B cell (primary cell): Measurements from ENCODE around the gene SUB1. TPM values are rescaled to one million over a fixed set of nuclear protein-coding genes. Genes with fewer than 3 reads are reported as not detected.

ENCODE experiments used
- ATAC-seq: fragments of 200-7000 bp; cut with Tn5 transposase; one replicate; pipeline ENCODE4 v1.10.0; 2021; ENCODE audit warnings: low read depth, mild to moderate bottlenecking, moderate number of reproducible peaks, moderate library complexity
- CTCF ChIA-PET: fragments of 350-600 bp; sonication (Branson Sonifier 250); formaldehyde crosslinking; loops from one replicate; lab custom pipeline; 2021; ENCODE audit warnings: antibody characterized with exemption, inconsistent platforms; lab: Charles Lee
- POLR2A ChIA-PET: fragments of 350-600 bp; sonication (Branson Sonifier 250); formaldehyde crosslinking; loops from one replicate; lab custom pipeline; 2021; ENCODE audit warnings: antibody characterized with exemption; lab: Charles Lee
- DNase-seq: peaks from one replicate; pipeline ENCODE4 v3.0.0; 2013
- H2AFZ ChIP-seq: 2 replicates; pipeline ENCODE4 v1.6.1; 2012; ENCODE audit warnings: mild to moderate bottlenecking, low read depth, low read length; ENCODE audit not compliant: insufficient read depth, poor library complexity, severe bottlenecking
- H3K27ac ChIP-seq, 2 donors: 1 replicate in 1 of 2; 2 replicates in 1 of 2; pipeline ENCODE4 v1.5.1; 2012 to 2013; ENCODE audit warnings: low read length in 2 of 2, mild to moderate bottlenecking in 2 of 2, moderate library complexity in 1 of 2
- H3K27me3 ChIP-seq, 4 experiments: fragments of 200-600 bp in 1 of 4; sonication (generic) in 1 of 4; replicated peaks in 1 of 4; 1 replicate in 2 of 4; 2 replicates in 2 of 4; pipeline versions ENCODE4 v1.6.1 to v1.7.0; 2013 to 2016; ENCODE audit warnings: low read length in 3 of 4, mild to moderate bottlenecking in 2 of 4, mixed read lengths in 1 of 4, moderate library complexity in 1 of 4; ENCODE audit not compliant: insufficient read depth in 4 of 4, control insufficient read depth in 3 of 4; ENCODE audit errors: control extremely low read depth in 1 of 4
- H3K36me3 ChIP-seq, 2 experiments: replicated peaks in 1 of 2; 1 replicate in 1 of 2; 2 replicates in 1 of 2; pipeline versions ENCODE4 v1.6.1 to v1.7.1; 2013; ENCODE audit warnings: low read length in 1 of 2; ENCODE audit not compliant: insufficient read depth in 2 of 2, control insufficient read depth in 1 of 2; ENCODE audit errors: control extremely low read depth in 1 of 2, extremely low read depth in 1 of 2
- H3K4me1 ChIP-seq, 2 donors: fragments of 200-600 bp in 1 of 2; sonication (generic) in 1 of 2; 1 replicate in 1 of 2; 2 replicates in 1 of 2; pipeline versions ENCODE4 v1.5.1 to v1.6.1; 2013 to 2017; ENCODE audit warnings: low read length in 2 of 2; ENCODE audit not compliant: control insufficient read depth in 2 of 2, insufficient read depth in 2 of 2
- H3K4me2 ChIP-seq: replicated peaks from 2 replicates; pipeline ENCODE3; 2012; ENCODE audit warnings: mild to moderate bottlenecking, low read depth, low read length; ENCODE audit not compliant: poor library complexity, severe bottlenecking
- H3K4me3 ChIP-seq, 5 experiments: fragments of 200-600 bp in 1 of 5; sonication (generic) in 1 of 5; 1 replicate in 3 of 5; 2 replicates in 2 of 5; pipeline versions ENCODE4 v1.5.1 to v1.7.0; 2011 to 2016; ENCODE audit warnings: low read length in 4 of 5, mild to moderate bottlenecking in 4 of 5, low read depth in 2 of 5, control low read depth in 1 of 5, moderate library complexity in 1 of 5; ENCODE audit not compliant: insufficient read depth in 1 of 5; ENCODE audit errors: control extremely low read depth in 1 of 5, extremely low read depth in 1 of 5
- H3K79me2 ChIP-seq: fragments of 200-600 bp; sonication (generic); one replicate; pipeline ENCODE4 v1.6.0; 2016; ENCODE audit warnings: low read length; ENCODE audit not compliant: control insufficient read depth, insufficient read depth
- H3K9ac ChIP-seq: fragments of 200-600 bp; sonication (generic); 2 replicates; pipeline ENCODE4 v1.6.1; 2017; ENCODE audit warnings: mild to moderate bottlenecking, low read length, moderate library complexity
- H3K9me3 ChIP-seq, 3 donors: one replicate each; pipeline versions ENCODE4 v1.6.1 to v1.7.1; 2013; ENCODE audit warnings: low read length in 2 of 3; ENCODE audit not compliant: control insufficient read depth in 2 of 3, insufficient read depth in 1 of 3; ENCODE audit errors: control extremely low read depth in 1 of 3
- H4K20me1 ChIP-seq: 2 replicates; pipeline ENCODE4 v1.6.0; 2012; ENCODE audit warnings: mild to moderate bottlenecking, low read length; ENCODE audit not compliant: insufficient read depth, control insufficient read depth, poor library complexity, severe bottlenecking
- H3K27ac Mint-ChIP-seq: one replicate; pipeline ENCODE4 v1.8.0; 2021; ENCODE audit warnings: mixed read lengths
- H3K27me3 Mint-ChIP-seq: one replicate; pipeline ENCODE4 v1.8.0; 2021; ENCODE audit warnings: mixed read lengths
- H3K4me1 Mint-ChIP-seq: one replicate; pipeline ENCODE4 v1.8.0; 2021; ENCODE audit warnings: mixed read lengths
- H3K4me3 Mint-ChIP-seq: one replicate; pipeline ENCODE4 v1.8.0; 2021; ENCODE audit warnings: mixed read lengths
- H3K9me3 Mint-ChIP-seq: one replicate; pipeline ENCODE4 v1.8.0; 2022; ENCODE audit warnings: mixed read lengths; ENCODE audit not compliant: insufficient read depth
- EZH2 ChIP-seq: IDR thresholded peaks from 2 replicates; pipeline ENCODE4 v1.6.1; 2012; ENCODE audit warnings: borderline replicate concordance, low read depth, mild to moderate bottlenecking, moderate library complexity, low read length; ENCODE audit not compliant: insufficient read depth, poor library complexity, severe bottlenecking
- WGBS: methylation state at CpG from one replicate; pipeline ENCODE4 v1.1.5; 2013; ENCODE audit warnings: missing lambda C conversion rate; ENCODE audit not compliant: insufficient coverage; 5-methylcytosine and 5-hydroxymethylcytosine counted together
- intact Hi-C: fragments of 100-400 bp; cut with micrococcal nuclease; formaldehyde crosslinking; loops from one replicate; pipeline ENCODE4 v1.10.0; 2022
- polyA plus RNA-seq: library from polyadenylated mRNA; depleted of rRNA; stranded (reverse); fragments of >200 nt; gene quantifications from 2 replicates; pipeline ENCODE4 v1.2.3, GENCODE V29; 2012
- total RNA-seq, 2 donors: library from RNA; stranded (reverse); fragments of 120-200 nt in 1 of 2; gene quantifications; 1 replicate in 1 of 2; 2 replicates in 1 of 2; pipeline versions ENCODE4 v1.2.3 to v1.2.4, GENCODE V29; 2013 to 2022
- TF ChIP-seq, protein P1 (sequence below): fragments of 200-600 bp; IDR thresholded peaks from one replicate; pipeline ENCODE4 v1.8.0; 2022; ENCODE audit warnings: antibody characterized with exemption, mild to moderate bottlenecking

SUB1 gene
- total and polyA plus RNA-seq, 2 donors (not counting 1 experiment from before 2014, with no cell fraction given), result 55.4 to 117 TPM

DNA sequence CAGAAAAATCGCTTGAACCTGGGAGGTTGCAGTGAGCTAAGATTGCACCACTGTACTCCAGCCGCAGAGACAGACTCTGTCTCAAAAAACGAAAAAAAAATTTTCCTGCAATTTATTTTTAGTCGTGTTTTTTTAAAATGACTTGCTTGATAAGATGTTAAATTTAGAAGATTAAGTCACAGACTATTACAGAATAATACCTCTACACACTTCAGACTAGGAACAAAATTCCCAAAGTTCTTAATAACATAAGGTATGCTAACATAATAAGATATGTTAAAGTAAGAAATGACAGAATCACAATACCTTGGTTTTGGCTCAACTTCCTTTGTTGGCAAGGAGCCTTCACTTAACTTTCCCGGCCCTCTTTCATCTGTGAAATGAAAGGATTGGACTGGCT, 66.3 kb downstream of the SUB1 start:
- no peak overlapping the region for H3K4me2 ChIP-seq
- H3K9me3 ChIP-seq, result peaks cover 0 to 17% (median 8%) of the 10 kb centered on the region in 3 donors
- no peak for DNase-seq
- CTCF ChIA-PET, result no interaction called here
- no peaks in the 10 kb centered on the region for H3K36me3 ChIP-seq
- no peaks in the 10 kb centered on the region for H3K79me2 ChIP-seq
- 100% methylated on average over 1 of the region's 5 CpGs for WGBS
- no peak overlapping the region for H2AFZ ChIP-seq
- POLR2A ChIA-PET, result no interaction called here
- no peak overlapping the region for H3K27ac ChIP-seq
- no peaks in the 10 kb centered on the region for H4K20me1 ChIP-seq
- no peak for ATAC-seq
- H3K4me3 ChIP-seq, result no peak overlapping the region
- peaks cover 7% of the 10 kb centered on the region for H3K9me3 Mint-ChIP-seq
- H3K4me1 ChIP-seq, result no peaks in the 10 kb centered on the region
- no peak overlapping the region for H3K27ac Mint-ChIP-seq
- peaks cover 0 to 8% (median 0%) of the 10 kb centered on the region in 4 experiments for H3K27me3 ChIP-seq
- no peak overlapping the region for H3K9ac ChIP-seq
- TF ChIP-seq, protein P1, sequence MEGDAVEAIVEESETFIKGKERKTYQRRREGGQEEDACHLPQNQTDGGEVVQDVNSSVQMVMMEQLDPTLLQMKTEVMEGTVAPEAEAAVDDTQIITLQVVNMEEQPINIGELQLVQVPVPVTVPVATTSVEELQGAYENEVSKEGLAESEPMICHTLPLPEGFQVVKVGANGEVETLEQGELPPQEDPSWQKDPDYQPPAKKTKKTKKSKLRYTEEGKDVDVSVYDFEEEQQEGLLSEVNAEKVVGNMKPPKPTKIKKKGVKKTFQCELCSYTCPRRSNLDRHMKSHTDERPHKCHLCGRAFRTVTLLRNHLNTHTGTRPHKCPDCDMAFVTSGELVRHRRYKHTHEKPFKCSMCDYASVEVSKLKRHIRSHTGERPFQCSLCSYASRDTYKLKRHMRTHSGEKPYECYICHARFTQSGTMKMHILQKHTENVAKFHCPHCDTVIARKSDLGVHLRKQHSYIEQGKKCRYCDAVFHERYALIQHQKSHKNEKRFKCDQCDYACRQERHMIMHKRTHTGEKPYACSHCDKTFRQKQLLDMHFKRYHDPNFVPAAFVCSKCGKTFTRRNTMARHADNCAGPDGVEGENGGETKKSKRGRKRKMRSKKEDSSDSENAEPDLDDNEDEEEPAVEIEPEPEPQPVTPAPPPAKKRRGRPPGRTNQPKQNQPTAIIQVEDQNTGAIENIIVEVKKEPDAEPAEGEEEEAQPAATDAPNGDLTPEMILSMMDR, result no peak
- no peak for TF ChIP-seq EZH2
- no peak overlapping the region for H3K4me3 Mint-ChIP-seq
- H3K4me1 Mint-ChIP-seq, result no peaks in the 10 kb centered on the region
- intact Hi-C loops, result no loop called here
- H3K27me3 Mint-ChIP-seq, result no peaks in the 10 kb centered on the region

Other genes starting within 250 kb of the SUB1 start
- gene ZFR, start 140.8 kb upstream of the SUB1 start, total RNA-seq, result 69.0 and 74.6 TPM in 2 replicates
- 31.4 and 36.7 TPM in 2 replicates for gene ZFR, start 140.8 kb upstream of the SUB1 start, polyA plus RNA-seq
- not detected in 2 replicates for gene NPR3, start 125.8 kb downstream of the SUB1 start, total RNA-seq
- not detected in 2 replicates for gene NPR3, start 125.8 kb downstream of the SUB1 start, polyA plus RNA-seq